H1 (cell line): ENCODE data around the gene RNU1-4. TPM values are rescaled to one million over a fixed set of nuclear protein-coding genes. Genes with fewer than 3 reads are reported as not detected.
"Not testable (repeated sequence)": the region's sequence is repeated elsewhere in the genome, so short reads cannot be mapped to it uniquely, and the experiment has no call there.

Source experiments
- CTCF ChIA-PET: fragments of 300-600 bp; sonication (Branson Sonifier 250); formaldehyde crosslinking; loops from one replicate; lab custom pipeline; 2021; ENCODE audit not compliant: partially characterized antibody; lab: Charles Lee
- POLR2A ChIA-PET: fragments of 300-600 bp; sonication (Branson Sonifier 250); formaldehyde crosslinking; loops from one replicate; lab custom pipeline; 2021; ENCODE audit warnings: inconsistent platforms; ENCODE audit not compliant: partially characterized antibody; lab: Charles Lee
- DNase-seq, 2 experiments: peaks; one replicate each; pipeline versions ENCODE4 v3.0.0 to v3.0.0-alpha.2; 2010 to 2022; ENCODE audit warnings: low spot score in 2 of 2, low read depth in 1 of 2, mixed read lengths in 1 of 2
- FAIRE-seq: peaks from 2 replicates; lab custom pipeline; 2011; peaks lifted over from hg19 to GRCh38; lab: Jason Lieb, UNC
- H2AFZ ChIP-seq: 2 replicates; pipeline ENCODE4 v1.8.1; 2012; ENCODE audit warnings: low read length, inconsistent platforms
- H2AK5ac ChIP-seq: 2 replicates; pipeline ENCODE4 v1.6.1; 2013; ENCODE audit warnings: low read depth, low read length
- H2BK120ac ChIP-seq: replicated peaks from 2 replicates; pipeline ENCODE3; 2013; ENCODE audit warnings: low read depth, low read length, inconsistent platforms
- H2BK12ac ChIP-seq: 2 replicates; pipeline ENCODE4 v1.6.1; 2013; ENCODE audit warnings: low read depth, low read length
- H2BK15ac ChIP-seq: 2 replicates; pipeline ENCODE4 v1.6.1; 2013; ENCODE audit warnings: low read length
- H2BK20ac ChIP-seq: 2 replicates; pipeline ENCODE4 v1.6.1; 2013; ENCODE audit warnings: low read length
- H2BK5ac ChIP-seq: 2 replicates; pipeline ENCODE4 v1.6.1; 2013; ENCODE audit warnings: low read depth, low read length
- H3K14ac ChIP-seq: 2 replicates; pipeline ENCODE4 v1.6.1; 2013; ENCODE audit warnings: inconsistent platforms; ENCODE audit not compliant: insufficient read length
- H3K18ac ChIP-seq: 2 replicates; pipeline ENCODE4 v1.6.1; 2013; ENCODE audit warnings: low read length; ENCODE audit errors: extremely low read depth
- H3K23ac ChIP-seq: 2 replicates; pipeline ENCODE4 v1.6.1; 2013; ENCODE audit warnings: inconsistent platforms; ENCODE audit not compliant: insufficient read length
- H3K23me2 ChIP-seq: 2 replicates; pipeline ENCODE4 v1.6.1; 2013; ENCODE audit warnings: low read depth, low read length
- H3K27ac ChIP-seq: 2 replicates; pipeline ENCODE4 v1.6.1; 2011; ENCODE audit warnings: low read depth, low read length, inconsistent platforms
- H3K27me3 ChIP-seq, 4 experiments: replicated peaks in 1 of 4; 1 replicate in 1 of 4; 2 replicates in 3 of 4; pipeline versions ENCODE4 v1.6.1 to v1.8.1; 2011 to 2013; ENCODE audit warnings: low read length in 3 of 4, mild to moderate bottlenecking in 3 of 4, inconsistent platforms in 2 of 4, mixed read lengths in 2 of 4, moderate library complexity in 1 of 4; ENCODE audit not compliant: control insufficient read depth in 3 of 4, insufficient read depth in 3 of 4; ENCODE audit errors: extremely low read depth in 1 of 4
- H3K36me3 ChIP-seq, 4 experiments: 2 replicates each; pipeline versions ENCODE4 v1.6.1 to v1.8.1; 2011 to 2013; ENCODE audit warnings: mild to moderate bottlenecking in 4 of 4, low read length in 3 of 4, moderate library complexity in 2 of 4, control low read depth in 1 of 4, inconsistent platforms in 1 of 4; ENCODE audit not compliant: insufficient read depth in 4 of 4, control insufficient read depth in 2 of 4
- H3K4ac ChIP-seq: replicated peaks from 2 replicates; pipeline ENCODE3; 2013; ENCODE audit warnings: low read length, low read depth, mixed read lengths, inconsistent platforms; ENCODE audit not compliant: insufficient read length
- H3K4me1 ChIP-seq, 4 experiments: replicated peaks in 1 of 4; 1 replicate in 1 of 4; 2 replicates in 3 of 4; pipeline versions ENCODE4 v1.6.1 to v1.8.1; 2011 to 2013; ENCODE audit warnings: low read length in 3 of 4, inconsistent platforms in 2 of 4, mixed read lengths in 1 of 4; ENCODE audit not compliant: insufficient read depth in 4 of 4, control insufficient read depth in 3 of 4
- H3K4me2 ChIP-seq, 2 experiments: 2 replicates each; pipeline versions ENCODE4 v1.6.1 to v1.8.1; 2011 to 2013; ENCODE audit warnings: low read depth in 2 of 2, low read length in 2 of 2, control low read depth in 1 of 2, inconsistent platforms in 1 of 2, mild to moderate bottlenecking in 1 of 2; ENCODE audit not compliant: insufficient read depth in 1 of 2
- H3K4me3 ChIP-seq, 4 experiments: fragments of 200-600, 300-600 bp in 1 of 4; sonication (generic), shearing (Covaris generic), sonication (Bioruptor Twin) in 1 of 4; 2 replicates each; pipeline versions ENCODE4 v1.5.1 to v1.8.1; 2011 to 2016; ENCODE audit warnings: low read length in 4 of 4, low read depth in 3 of 4, control low read depth in 2 of 4, inconsistent platforms in 2 of 4, mild to moderate bottlenecking in 2 of 4, mixed read lengths in 1 of 4, moderate library complexity in 1 of 4; ENCODE audit not compliant: insufficient read depth in 2 of 4; ENCODE audit errors: extremely low read depth in 1 of 4
- H3K56ac ChIP-seq: replicated peaks from 2 replicates; pipeline ENCODE3; 2013; ENCODE audit warnings: low read depth, mild to moderate bottlenecking, mixed read lengths, low read length, inconsistent platforms; ENCODE audit not compliant: insufficient read length
- H3K79me1 ChIP-seq: 2 replicates; pipeline ENCODE4 v1.6.1; 2013; ENCODE audit warnings: low read depth, low read length, control low read depth
- H3K79me2 ChIP-seq, 2 experiments: 2 replicates each; pipeline versions ENCODE4 v1.6.1 to v1.8.1; 2012 to 2013; ENCODE audit warnings: low read length in 2 of 2, mild to moderate bottlenecking in 2 of 2, inconsistent platforms in 1 of 2; ENCODE audit not compliant: insufficient read depth in 2 of 2, control insufficient read depth in 1 of 2
- H3K9ac ChIP-seq, 4 experiments: replicated peaks in 1 of 4; 1 replicate in 1 of 4; 2 replicates in 3 of 4; pipeline versions ENCODE4 v1.6.1 to v1.8.1; 2011 to 2013; ENCODE audit warnings: low read depth in 3 of 4, low read length in 3 of 4, control low read depth in 2 of 4, mild to moderate bottlenecking in 2 of 4, moderate library complexity in 2 of 4, inconsistent platforms in 1 of 4; ENCODE audit errors: extremely low read depth in 1 of 4
- H3K9me3 ChIP-seq, 2 experiments: 2 replicates each; pipeline versions ENCODE4 v1.6.1 to v1.8.1; 2012 to 2013; ENCODE audit warnings: mild to moderate bottlenecking in 2 of 2, moderate library complexity in 2 of 2, control low read depth in 1 of 2, inconsistent platforms in 1 of 2, low read depth in 1 of 2, low read length in 1 of 2, mixed read lengths in 1 of 2; ENCODE audit not compliant: insufficient read depth in 2 of 2
- H4K20me1 ChIP-seq, 2 experiments: replicated peaks in 1 of 2; 2 replicates each; pipeline versions ENCODE3 to v1.8.1; 2011 to 2013; ENCODE audit warnings: inconsistent platforms in 2 of 2, low read length in 2 of 2, mild to moderate bottlenecking in 1 of 2; ENCODE audit not compliant: insufficient read depth in 2 of 2, control insufficient read depth in 1 of 2
- H4K5ac ChIP-seq: 2 replicates; pipeline ENCODE4 v1.6.1; 2013; ENCODE audit warnings: low read length, low read depth, mixed read lengths, inconsistent platforms; ENCODE audit not compliant: insufficient read length
- H4K8ac ChIP-seq: 2 replicates; pipeline ENCODE4 v1.8.0; 2013; ENCODE audit warnings: mild to moderate bottlenecking, moderate library complexity, low read length, inconsistent platforms; ENCODE audit not compliant: insufficient read depth; ENCODE audit errors: extremely low read depth
- H4K91ac ChIP-seq: replicated peaks from 2 replicates; pipeline ENCODE3; 2013; ENCODE audit warnings: low read length, mixed read lengths, inconsistent platforms; ENCODE audit not compliant: insufficient read length
- WGBS, 2 experiments: shearing (Covaris generic) in 1 of 2; methylation state at CpG; one replicate each; pipeline versions ENCODE4 v1.1.6 to v1.1.7; 2013 to 2015; ENCODE audit warnings: low lambda C conversion rate in 2 of 2, mixed read lengths in 2 of 2, inconsistent platforms in 1 of 2, low coverage in 1 of 2, missing lambda C conversion rate in 1 of 2; ENCODE audit not compliant: insufficient replicate concordance in 2 of 2, insufficient coverage in 1 of 2, insufficient read length in 1 of 2; ENCODE audit errors: extremely low coverage in 1 of 2, missing lambda C conversion rate in 1 of 2; 5-methylcytosine and 5-hydroxymethylcytosine counted together
- polyA plus RNA-seq, 7 experiments: library from polyadenylated mRNA; depleted of rRNA in 3 of 7; stranded (reverse) in 5 of 7; unstranded in 2 of 7; fragments of >200 nt in 5 of 7; fragments of 200-250 nt in 2 of 7; gene quantifications; 1 replicate in 5 of 7; 2 replicates in 1 of 7; 4 replicates in 1 of 7; pipeline versions ENCODE4 v1.2.1 to v1.2.3, GENCODE V29; 2011 to 2013; ENCODE audit warnings: missing spikeins in 2 of 7, mixed read lengths in 2 of 7
- total RNA-seq: library from RNA; stranded (reverse); fragmentation: NEBNext Ultra II Directional; extraction: Animal tissue kit (Norgen Biotek cat#: 25700); gene quantifications from 2 replicates; pipeline ENCODE4 v1.2.1, GENCODE V29; 2021

RNU1-4 gene
- total and polyA plus RNA-seq, 2 of the 8 experiments (the other 6 are each of a cell fraction or from before 2014, with no cell fraction given), result 145 to 1,303 TPM

DNA sequence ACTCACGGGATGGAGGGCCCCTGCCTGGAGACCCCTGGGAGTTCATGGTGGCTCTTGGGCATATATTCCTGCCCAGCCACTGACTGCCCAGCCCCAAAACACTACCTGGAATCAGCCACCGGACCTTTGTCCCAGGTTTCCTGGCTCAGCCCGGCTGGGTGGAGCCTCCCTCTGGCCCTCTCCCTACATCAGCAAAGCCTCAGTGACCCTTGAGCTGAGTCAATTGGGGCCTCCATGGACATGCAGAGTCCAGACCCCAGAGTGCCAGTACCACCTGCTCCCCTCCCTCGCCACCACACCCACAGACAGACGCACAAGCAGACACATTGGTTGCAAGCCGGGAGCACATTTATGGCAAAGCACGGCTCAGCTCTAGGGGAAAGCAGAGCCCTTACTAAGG is 43.2 kb upstream of the RNU1-4 start:
- H3K79me1 ChIP-seq, H2BK12ac ChIP-seq, H3K4me2 ChIP-seq, H3K56ac ChIP-seq, H3K18ac ChIP-seq, H3K23me2 ChIP-seq, H3K27me3 ChIP-seq, H3K9ac ChIP-seq, H3K4ac ChIP-seq, H4K8ac ChIP-seq, H3K36me3 ChIP-seq, H2BK5ac ChIP-seq, FAIRE-seq, H2BK20ac ChIP-seq, H3K79me2 ChIP-seq, H2BK120ac ChIP-seq, H2AK5ac ChIP-seq, DNase-seq, H3K9me3 ChIP-seq, H2AFZ ChIP-seq, H3K4me1 ChIP-seq, H3K23ac ChIP-seq, H3K14ac ChIP-seq, H4K5ac ChIP-seq, H4K91ac ChIP-seq, H3K27ac ChIP-seq, H3K4me3 ChIP-seq, H4K20me1 ChIP-seq, H2BK15ac ChIP-seq: not testable (repeated sequence)
- WGBS, 2 experiments, result 90% methylated on average over 3 of the region's 7 CpGs; no CpG with 5 or more reads in 1 of the 2 experiments
- POLR2A ChIA-PET, result interaction anchor here (1.2 to 7.3 kb wide), 3 partner anchors 10 to 83 kb away, joined by 3 to 52 read pairs (median 3); partner anchors contain the start of gene NBPF1
- CTCF ChIA-PET, result interaction anchor here (1.2 to 27.1 kb wide), 5 partner anchors 10 to 105 kb away, joined by 3 to 723 read pairs (median 14); partner anchors contain the start of gene NBPF1
